SK-N-SH (cell line): Measurements from ENCODE around the gene SLC26A11.

Source experiments
- FOXM1 ChIP-seq: IDR thresholded peaks from 2 replicates; pipeline ENCODE4 v1.4.0; 2012; ENCODE audit warnings: low read depth, mild to moderate bottlenecking
- RCOR1 ChIP-seq: fragments of 150-350 bp; IDR thresholded peaks from 2 replicates; pipeline ENCODE4 v1.6.1; 2017; ENCODE audit warnings: antibody characterized with exemption, low read length
- TF ChIP-seq, protein P1 (sequence below): fragments of 200-600 bp; sonication (generic); IDR thresholded peaks from 2 replicates; pipeline ENCODE4 v1.6.1; 2017; ENCODE audit warnings: antibody characterized with exemption, mild to moderate bottlenecking, moderate library complexity

DNA sequence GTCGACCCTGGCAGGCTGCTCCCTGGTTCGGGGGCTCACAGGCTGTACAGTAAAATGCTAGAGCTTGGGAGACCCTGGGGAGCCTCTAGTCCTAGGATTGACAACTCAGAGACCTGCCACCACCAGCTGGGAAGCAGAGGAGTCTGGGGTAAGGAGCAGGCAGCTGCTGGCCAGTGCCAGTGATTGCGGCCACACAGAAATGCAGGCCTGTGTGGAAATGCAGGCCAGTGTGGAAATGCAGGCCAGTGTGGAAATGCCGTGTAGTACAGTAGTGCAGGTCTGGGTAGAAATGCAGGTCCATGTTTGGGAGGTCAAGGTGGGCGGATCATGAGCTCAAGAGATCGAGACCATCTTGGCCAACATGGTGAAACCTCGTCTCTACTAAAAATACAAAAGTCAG lies 23.6 kb upstream of the SLC26A11 start:
- TF ChIP-seq, protein P1, sequence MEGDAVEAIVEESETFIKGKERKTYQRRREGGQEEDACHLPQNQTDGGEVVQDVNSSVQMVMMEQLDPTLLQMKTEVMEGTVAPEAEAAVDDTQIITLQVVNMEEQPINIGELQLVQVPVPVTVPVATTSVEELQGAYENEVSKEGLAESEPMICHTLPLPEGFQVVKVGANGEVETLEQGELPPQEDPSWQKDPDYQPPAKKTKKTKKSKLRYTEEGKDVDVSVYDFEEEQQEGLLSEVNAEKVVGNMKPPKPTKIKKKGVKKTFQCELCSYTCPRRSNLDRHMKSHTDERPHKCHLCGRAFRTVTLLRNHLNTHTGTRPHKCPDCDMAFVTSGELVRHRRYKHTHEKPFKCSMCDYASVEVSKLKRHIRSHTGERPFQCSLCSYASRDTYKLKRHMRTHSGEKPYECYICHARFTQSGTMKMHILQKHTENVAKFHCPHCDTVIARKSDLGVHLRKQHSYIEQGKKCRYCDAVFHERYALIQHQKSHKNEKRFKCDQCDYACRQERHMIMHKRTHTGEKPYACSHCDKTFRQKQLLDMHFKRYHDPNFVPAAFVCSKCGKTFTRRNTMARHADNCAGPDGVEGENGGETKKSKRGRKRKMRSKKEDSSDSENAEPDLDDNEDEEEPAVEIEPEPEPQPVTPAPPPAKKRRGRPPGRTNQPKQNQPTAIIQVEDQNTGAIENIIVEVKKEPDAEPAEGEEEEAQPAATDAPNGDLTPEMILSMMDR, result no peak
- TF ChIP-seq FOXM1 (no peak), RCOR1 (no peak)
